Liver (tissue), 9 donors: ENCODE measurements around the gene NGRN. TPM values are rescaled to one million over a fixed set of nuclear protein-coding genes. Genes with fewer than 3 reads are reported as not detected.

Experiments used
- DNase-seq: peaks from one replicate; pipeline ENCODE4 v3.0.0-alpha.2; 2017; ENCODE audit warnings: low spot score
- H3K27ac ChIP-seq, 2 donors: one replicate each; pipeline ENCODE4 v1.7.0; 2013; ENCODE audit warnings: inconsistent platforms in 2 of 2, low read length in 2 of 2, control low read depth in 1 of 2, low read depth in 1 of 2, mild to moderate bottlenecking in 1 of 2
- H3K27me3 ChIP-seq, 4 donors: one replicate each; pipeline versions ENCODE4 v1.6.1 to v1.7.0; 2013; ENCODE audit warnings: low read length in 3 of 4, inconsistent platforms in 1 of 4, mild to moderate bottlenecking in 1 of 4, moderate library complexity in 1 of 4; ENCODE audit not compliant: control insufficient read depth in 4 of 4, insufficient read depth in 4 of 4
- H3K36me3 ChIP-seq, 4 donors: one replicate each; pipeline versions ENCODE4 v1.6.1 to v1.7.0; 2013; ENCODE audit warnings: low read length in 3 of 4, mild to moderate bottlenecking in 3 of 4, low read depth in 1 of 4, moderate library complexity in 1 of 4; ENCODE audit not compliant: control insufficient read depth in 4 of 4, insufficient read depth in 3 of 4
- H3K4me1 ChIP-seq, 4 donors: one replicate each; pipeline versions ENCODE4 v1.6.1 to v1.7.0; 2013; ENCODE audit warnings: low read length in 3 of 4, mild to moderate bottlenecking in 3 of 4, moderate library complexity in 1 of 4; ENCODE audit not compliant: control insufficient read depth in 4 of 4, insufficient read depth in 4 of 4
- H3K4me3 ChIP-seq, 3 donors: one replicate each; pipeline versions ENCODE4 v1.6.1 to v1.7.0; 2013; ENCODE audit warnings: low read length in 3 of 3, control low read depth in 1 of 3, low read depth in 1 of 3, mild to moderate bottlenecking in 1 of 3
- H3K9ac ChIP-seq, 2 donors: one replicate each; pipeline ENCODE4 v1.7.0; 2013; ENCODE audit warnings: low read length in 2 of 2, mild to moderate bottlenecking in 2 of 2, moderate library complexity in 2 of 2, control low read depth in 1 of 2, low read depth in 1 of 2
- H3K9me3 ChIP-seq, 4 donors: one replicate each; pipeline versions ENCODE4 v1.6.1 to v1.7.0; 2013; ENCODE audit warnings: low read length in 3 of 4; ENCODE audit not compliant: control insufficient read depth in 4 of 4
- EGR1 ChIP-seq, 2 donors: IDR thresholded peaks; 2 replicates each; pipeline ENCODE4 v1.6.1; 2016 to 2018; ENCODE audit warnings: antibody characterized with exemption in 2 of 2, low read depth in 2 of 2
- FOXA1 ChIP-seq: IDR thresholded peaks from 2 replicates; pipeline ENCODE4 v1.6.1; 2016; ENCODE audit warnings: antibody characterized with exemption
- FOXA2 ChIP-seq: IDR thresholded peaks from 2 replicates; pipeline ENCODE4 v1.6.1; 2016; ENCODE audit warnings: antibody characterized with exemption
- HNF4G ChIP-seq: IDR thresholded peaks from 2 replicates; pipeline ENCODE4 v1.6.1; 2016; ENCODE audit warnings: antibody characterized with exemption
- JUND ChIP-seq, 2 donors: IDR thresholded peaks; 2 replicates each; pipeline ENCODE4 v1.6.1; 2016; ENCODE audit warnings: antibody characterized with exemption in 2 of 2
- RAD21 ChIP-seq, 2 donors: IDR thresholded peaks; 2 replicates each; pipeline ENCODE4 v1.6.1; 2016; ENCODE audit warnings: antibody characterized with exemption in 2 of 2, mild to moderate bottlenecking in 2 of 2
- TAF1 ChIP-seq: conservative IDR thresholded peaks from 2 replicates; pipeline ENCODE4 v1.6.1; 2016; ENCODE audit warnings: antibody characterized with exemption, mild to moderate bottlenecking
- WGBS: extraction: QIAGEN DNeasy Blood & Tissue Kit; methylation state at CpG from one replicate; pipeline ENCODE4 v1.1.7; 2013; 5-methylcytosine and 5-hydroxymethylcytosine counted together
- polyA plus RNA-seq, 2 donors: library from polyadenylated mRNA; stranded (reverse) in 1 of 2; unstranded in 1 of 2; fragments of 200-250 nt in 1 of 2; fragments of >200 nt in 1 of 2; fragmentation: Nextera tagmentation in 1 of 2; extraction: Ambion mirVana in 1 of 2; gene quantifications; one replicate each; pipeline versions ENCODE4 v1.2.1 to v1.2.3, GENCODE V29; 2013 to 2015
- total RNA-seq, 2 donors: library from RNA; depleted of rRNA; stranded (reverse); fragments of >200 nt; gene quantifications; one replicate each; pipeline ENCODE4 v1.2.3, GENCODE V29; 2014
- TF ChIP-seq, protein P1 (sequence below): fragments of 150-350 bp; IDR thresholded peaks from 2 replicates; pipeline ENCODE4 v1.5.1; 2017; ENCODE audit warnings: improper control_type of control experiment, low read depth, low read length; ENCODE audit not compliant: missing input control
- TF ChIP-seq, protein P2 (sequence below): IDR thresholded peaks from 2 replicates; pipeline ENCODE4 v1.6.1; 2016; ENCODE audit warnings: antibody characterized with exemption, mild to moderate bottlenecking
- TF ChIP-seq, protein P3 (sequence below): IDR thresholded peaks from 2 replicates; pipeline ENCODE4 v1.6.1; 2016; ENCODE audit warnings: antibody characterized with exemption
- donor health status: healthy.
- donor health status: healthy.
- donor health status: healthy.
- donor health status: healthy.
- donor health status: healthy.

NGRN gene
- total and polyA plus RNA-seq, 4 donors, result 22.8 to 26.6 (median 24.9) TPM

DNA sequence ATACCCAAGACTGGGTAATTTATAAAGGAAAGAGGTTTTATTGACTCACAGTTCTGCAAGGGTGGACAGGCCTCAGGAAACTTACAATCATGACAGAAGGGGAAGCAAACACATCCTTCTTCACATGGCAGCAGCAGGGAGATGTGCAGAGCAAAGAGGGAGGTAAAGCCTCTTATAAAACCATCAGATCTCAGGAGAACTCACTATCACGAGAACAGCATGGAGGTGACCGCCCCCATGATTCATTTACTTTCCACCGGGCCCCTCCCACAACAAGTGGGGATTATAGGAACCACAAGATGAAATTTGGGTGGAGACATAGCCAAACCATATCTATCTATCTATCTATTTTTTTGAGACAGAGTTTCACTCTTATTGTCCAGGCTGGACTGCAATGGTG is 26.1 kb upstream of the NGRN start:
- Histone ChIP-seq H3K4me3 (no peak overlapping the region), H3K4me1 (peaks cover 0 to 6% (median 4%) of the 10 kb centered on the region in 4 donors), H3K9me3 (no peaks in the 10 kb centered on the region), H3K36me3 (peaks cover 5 to 15% (median 8%) of the 10 kb centered on the region in 4 donors), H3K27ac (no peak overlapping the region), H3K9ac (no peak overlapping the region), H3K27me3 (no peaks in the 10 kb centered on the region)
- WGBS, result 94% methylated on average over 3 of the region's 3 CpGs
- TF ChIP-seq EGR1 (IDR thresholded peaks at IDR 0.05; ENCODE audit: low read depth in 2 of 2) (no peak), RAD21 (IDR thresholded peaks at IDR 0.05) (no peak), HNF4G (no peak), JUND (IDR thresholded peaks at IDR 0.05) (no peak), TAF1 (no peak), FOXA2 (no peak)
- TF ChIP-seq, protein P1, sequence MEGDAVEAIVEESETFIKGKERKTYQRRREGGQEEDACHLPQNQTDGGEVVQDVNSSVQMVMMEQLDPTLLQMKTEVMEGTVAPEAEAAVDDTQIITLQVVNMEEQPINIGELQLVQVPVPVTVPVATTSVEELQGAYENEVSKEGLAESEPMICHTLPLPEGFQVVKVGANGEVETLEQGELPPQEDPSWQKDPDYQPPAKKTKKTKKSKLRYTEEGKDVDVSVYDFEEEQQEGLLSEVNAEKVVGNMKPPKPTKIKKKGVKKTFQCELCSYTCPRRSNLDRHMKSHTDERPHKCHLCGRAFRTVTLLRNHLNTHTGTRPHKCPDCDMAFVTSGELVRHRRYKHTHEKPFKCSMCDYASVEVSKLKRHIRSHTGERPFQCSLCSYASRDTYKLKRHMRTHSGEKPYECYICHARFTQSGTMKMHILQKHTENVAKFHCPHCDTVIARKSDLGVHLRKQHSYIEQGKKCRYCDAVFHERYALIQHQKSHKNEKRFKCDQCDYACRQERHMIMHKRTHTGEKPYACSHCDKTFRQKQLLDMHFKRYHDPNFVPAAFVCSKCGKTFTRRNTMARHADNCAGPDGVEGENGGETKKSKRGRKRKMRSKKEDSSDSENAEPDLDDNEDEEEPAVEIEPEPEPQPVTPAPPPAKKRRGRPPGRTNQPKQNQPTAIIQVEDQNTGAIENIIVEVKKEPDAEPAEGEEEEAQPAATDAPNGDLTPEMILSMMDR, result no peak
- TF ChIP-seq, protein P2, sequence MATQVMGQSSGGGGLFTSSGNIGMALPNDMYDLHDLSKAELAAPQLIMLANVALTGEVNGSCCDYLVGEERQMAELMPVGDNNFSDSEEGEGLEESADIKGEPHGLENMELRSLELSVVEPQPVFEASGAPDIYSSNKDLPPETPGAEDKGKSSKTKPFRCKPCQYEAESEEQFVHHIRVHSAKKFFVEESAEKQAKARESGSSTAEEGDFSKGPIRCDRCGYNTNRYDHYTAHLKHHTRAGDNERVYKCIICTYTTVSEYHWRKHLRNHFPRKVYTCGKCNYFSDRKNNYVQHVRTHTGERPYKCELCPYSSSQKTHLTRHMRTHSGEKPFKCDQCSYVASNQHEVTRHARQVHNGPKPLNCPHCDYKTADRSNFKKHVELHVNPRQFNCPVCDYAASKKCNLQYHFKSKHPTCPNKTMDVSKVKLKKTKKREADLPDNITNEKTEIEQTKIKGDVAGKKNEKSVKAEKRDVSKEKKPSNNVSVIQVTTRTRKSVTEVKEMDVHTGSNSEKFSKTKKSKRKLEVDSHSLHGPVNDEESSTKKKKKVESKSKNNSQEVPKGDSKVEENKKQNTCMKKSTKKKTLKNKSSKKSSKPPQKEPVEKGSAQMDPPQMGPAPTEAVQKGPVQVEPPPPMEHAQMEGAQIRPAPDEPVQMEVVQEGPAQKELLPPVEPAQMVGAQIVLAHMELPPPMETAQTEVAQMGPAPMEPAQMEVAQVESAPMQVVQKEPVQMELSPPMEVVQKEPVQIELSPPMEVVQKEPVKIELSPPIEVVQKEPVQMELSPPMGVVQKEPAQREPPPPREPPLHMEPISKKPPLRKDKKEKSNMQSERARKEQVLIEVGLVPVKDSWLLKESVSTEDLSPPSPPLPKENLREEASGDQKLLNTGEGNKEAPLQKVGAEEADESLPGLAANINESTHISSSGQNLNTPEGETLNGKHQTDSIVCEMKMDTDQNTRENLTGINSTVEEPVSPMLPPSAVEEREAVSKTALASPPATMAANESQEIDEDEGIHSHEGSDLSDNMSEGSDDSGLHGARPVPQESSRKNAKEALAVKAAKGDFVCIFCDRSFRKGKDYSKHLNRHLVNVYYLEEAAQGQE, result no peak
- TF ChIP-seq, protein P3, sequence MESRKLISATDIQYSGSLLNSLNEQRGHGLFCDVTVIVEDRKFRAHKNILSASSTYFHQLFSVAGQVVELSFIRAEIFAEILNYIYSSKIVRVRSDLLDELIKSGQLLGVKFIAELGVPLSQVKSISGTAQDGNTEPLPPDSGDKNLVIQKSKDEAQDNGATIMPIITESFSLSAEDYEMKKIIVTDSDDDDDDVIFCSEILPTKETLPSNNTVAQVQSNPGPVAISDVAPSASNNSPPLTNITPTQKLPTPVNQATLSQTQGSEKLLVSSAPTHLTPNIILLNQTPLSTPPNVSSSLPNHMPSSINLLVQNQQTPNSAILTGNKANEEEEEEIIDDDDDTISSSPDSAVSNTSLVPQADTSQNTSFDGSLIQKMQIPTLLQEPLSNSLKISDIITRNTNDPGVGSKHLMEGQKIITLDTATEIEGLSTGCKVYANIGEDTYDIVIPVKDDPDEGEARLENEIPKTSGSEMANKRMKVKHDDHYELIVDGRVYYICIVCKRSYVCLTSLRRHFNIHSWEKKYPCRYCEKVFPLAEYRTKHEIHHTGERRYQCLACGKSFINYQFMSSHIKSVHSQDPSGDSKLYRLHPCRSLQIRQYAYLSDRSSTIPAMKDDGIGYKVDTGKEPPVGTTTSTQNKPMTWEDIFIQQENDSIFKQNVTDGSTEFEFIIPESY, result no peak
- DNase-seq, result no peak

DNA sequence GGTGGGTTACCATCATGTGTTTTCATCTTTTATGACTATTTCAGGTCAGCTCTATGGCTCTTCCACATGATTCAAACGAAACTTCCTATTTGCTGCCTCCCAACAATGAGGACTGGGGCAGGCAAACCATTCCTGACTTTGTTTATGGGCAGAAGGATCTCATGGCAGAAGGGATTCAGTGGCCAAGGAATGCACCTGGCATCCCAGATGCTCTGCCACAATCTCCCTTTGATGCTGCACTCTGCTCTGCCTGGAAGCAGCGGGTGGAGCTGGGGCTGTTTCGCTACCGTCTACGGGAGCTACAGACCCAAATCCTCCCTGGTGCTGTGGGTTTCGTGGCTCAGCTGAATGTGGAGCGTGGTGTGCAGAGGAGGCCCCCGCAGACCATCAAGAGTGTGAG is 24.6 kb upstream of the NGRN start:
- WGBS, result 92% methylated on average over 8 of the region's 8 CpGs
- Histone ChIP-seq H3K9ac (no peak overlapping the region), H3K36me3 (peaks cover 5 to 15% (median 8%) of the 10 kb centered on the region in 4 donors), H3K27ac (no peak overlapping the region), H3K4me1 (no peaks in the 10 kb centered on the region), H3K27me3 (no peaks in the 10 kb centered on the region), H3K4me3 (no peak overlapping the region), H3K9me3 (no peaks in the 10 kb centered on the region)
- TF ChIP-seq, protein P1, result no peak
- no peak for TF ChIP-seq TAF1
- TF ChIP-seq, protein P2, result no peak
- TF ChIP-seq FOXA1, result no peak
- no peak for DNase-seq
